ENCODE measurements around the gene TRPM1.

DNA sequence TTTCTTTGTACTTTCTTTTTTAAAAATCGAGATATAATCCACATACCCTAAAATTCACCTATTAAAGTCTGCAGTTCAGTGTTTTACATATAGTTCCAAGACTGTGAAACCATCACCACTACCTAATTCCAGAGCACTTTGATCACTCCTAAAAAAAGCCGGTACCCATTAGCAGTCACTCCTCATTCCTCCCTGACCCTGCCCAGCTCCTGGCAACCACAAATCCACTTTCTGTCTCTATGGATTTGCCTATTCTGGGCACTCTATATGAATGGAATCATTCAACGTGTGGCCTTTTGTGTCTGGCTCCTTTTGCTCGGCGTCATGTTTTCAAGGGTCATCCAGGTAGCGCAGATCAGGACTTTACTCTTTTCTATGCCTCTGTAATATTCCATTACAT lies 17.3 kb downstream of the TRPM1 start:
- TF ChIP-seq ZNF274 (IDR thresholded peaks at IDR 0.05; ENCODE audit: low read length) (no peak), ZNF274 (tag by site-specific recombination; IDR thresholded peaks at IDR 0.05; ENCODE audit: borderline replicate concordance) (no peak), MZF1 (tag by site-specific recombination; IDR thresholded peaks at IDR 0.05; ENCODE audit: borderline replicate concordance) (no peak), ZNF114 (tag by site-specific recombination; IDR thresholded peaks at IDR 0.05) (no peak), ZNF248 (tag by site-specific recombination; IDR thresholded peaks at IDR 0.05) (no peak), SCRT1 (tag by site-specific recombination; IDR thresholded peaks at IDR 0.05; ENCODE audit: borderline replicate concordance) (no peak)
- TF ChIP-seq, protein P1, sequence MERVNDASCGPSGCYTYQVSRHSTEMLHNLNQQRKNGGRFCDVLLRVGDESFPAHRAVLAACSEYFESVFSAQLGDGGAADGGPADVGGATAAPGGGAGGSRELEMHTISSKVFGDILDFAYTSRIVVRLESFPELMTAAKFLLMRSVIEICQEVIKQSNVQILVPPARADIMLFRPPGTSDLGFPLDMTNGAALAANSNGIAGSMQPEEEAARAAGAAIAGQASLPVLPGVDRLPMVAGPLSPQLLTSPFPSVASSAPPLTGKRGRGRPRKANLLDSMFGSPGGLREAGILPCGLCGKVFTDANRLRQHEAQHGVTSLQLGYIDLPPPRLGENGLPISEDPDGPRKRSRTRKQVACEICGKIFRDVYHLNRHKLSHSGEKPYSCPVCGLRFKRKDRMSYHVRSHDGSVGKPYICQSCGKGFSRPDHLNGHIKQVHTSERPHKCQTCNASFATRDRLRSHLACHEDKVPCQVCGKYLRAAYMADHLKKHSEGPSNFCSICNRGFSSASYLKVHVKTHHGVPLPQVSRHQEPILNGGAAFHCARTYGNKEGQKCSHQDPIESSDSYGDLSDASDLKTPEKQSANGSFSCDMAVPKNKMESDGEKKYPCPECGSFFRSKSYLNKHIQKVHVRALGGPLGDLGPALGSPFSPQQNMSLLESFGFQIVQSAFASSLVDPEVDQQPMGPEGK (tag by site-specific recombination; IDR thresholded peaks at IDR 0.05): no peak
- TF ChIP-seq, protein P2, sequence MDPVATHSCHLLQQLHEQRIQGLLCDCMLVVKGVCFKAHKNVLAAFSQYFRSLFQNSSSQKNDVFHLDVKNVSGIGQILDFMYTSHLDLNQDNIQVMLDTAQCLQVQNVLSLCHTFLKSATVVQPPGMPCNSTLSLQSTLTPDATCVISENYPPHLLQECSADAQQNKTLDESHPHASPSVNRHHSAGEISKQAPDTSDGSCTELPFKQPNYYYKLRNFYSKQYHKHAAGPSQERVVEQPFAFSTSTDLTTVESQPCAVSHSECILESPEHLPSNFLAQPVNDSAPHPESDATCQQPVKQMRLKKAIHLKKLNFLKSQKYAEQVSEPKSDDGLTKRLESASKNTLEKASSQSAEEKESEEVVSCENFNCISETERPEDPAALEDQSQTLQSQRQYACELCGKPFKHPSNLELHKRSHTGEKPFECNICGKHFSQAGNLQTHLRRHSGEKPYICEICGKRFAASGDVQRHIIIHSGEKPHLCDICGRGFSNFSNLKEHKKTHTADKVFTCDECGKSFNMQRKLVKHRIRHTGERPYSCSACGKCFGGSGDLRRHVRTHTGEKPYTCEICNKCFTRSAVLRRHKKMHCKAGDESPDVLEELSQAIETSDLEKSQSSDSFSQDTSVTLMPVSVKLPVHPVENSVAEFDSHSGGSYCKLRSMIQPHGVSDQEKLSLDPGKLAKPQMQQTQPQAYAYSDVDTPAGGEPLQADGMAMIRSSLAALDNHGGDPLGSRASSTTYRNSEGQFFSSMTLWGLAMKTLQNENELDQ (tag by site-specific recombination; IDR thresholded peaks at IDR 0.05; ENCODE audit: low read depth): no peak
- TF ChIP-seq, protein P3, sequence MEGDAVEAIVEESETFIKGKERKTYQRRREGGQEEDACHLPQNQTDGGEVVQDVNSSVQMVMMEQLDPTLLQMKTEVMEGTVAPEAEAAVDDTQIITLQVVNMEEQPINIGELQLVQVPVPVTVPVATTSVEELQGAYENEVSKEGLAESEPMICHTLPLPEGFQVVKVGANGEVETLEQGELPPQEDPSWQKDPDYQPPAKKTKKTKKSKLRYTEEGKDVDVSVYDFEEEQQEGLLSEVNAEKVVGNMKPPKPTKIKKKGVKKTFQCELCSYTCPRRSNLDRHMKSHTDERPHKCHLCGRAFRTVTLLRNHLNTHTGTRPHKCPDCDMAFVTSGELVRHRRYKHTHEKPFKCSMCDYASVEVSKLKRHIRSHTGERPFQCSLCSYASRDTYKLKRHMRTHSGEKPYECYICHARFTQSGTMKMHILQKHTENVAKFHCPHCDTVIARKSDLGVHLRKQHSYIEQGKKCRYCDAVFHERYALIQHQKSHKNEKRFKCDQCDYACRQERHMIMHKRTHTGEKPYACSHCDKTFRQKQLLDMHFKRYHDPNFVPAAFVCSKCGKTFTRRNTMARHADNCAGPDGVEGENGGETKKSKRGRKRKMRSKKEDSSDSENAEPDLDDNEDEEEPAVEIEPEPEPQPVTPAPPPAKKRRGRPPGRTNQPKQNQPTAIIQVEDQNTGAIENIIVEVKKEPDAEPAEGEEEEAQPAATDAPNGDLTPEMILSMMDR (tag by site-specific recombination; IDR thresholded peaks at IDR 0.05): no peak
- TF ChIP-seq, protein P4, sequence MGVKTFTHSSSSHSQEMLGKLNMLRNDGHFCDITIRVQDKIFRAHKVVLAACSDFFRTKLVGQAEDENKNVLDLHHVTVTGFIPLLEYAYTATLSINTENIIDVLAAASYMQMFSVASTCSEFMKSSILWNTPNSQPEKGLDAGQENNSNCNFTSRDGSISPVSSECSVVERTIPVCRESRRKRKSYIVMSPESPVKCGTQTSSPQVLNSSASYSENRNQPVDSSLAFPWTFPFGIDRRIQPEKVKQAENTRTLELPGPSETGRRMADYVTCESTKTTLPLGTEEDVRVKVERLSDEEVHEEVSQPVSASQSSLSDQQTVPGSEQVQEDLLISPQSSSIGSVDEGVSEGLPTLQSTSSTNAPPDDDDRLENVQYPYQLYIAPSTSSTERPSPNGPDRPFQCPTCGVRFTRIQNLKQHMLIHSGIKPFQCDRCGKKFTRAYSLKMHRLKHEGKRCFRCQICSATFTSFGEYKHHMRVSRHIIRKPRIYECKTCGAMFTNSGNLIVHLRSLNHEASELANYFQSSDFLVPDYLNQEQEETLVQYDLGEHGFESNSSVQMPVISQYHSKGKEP (tag by site-specific recombination; IDR thresholded peaks at IDR 0.05): no peak
- TF ChIP-seq, protein P5, sequence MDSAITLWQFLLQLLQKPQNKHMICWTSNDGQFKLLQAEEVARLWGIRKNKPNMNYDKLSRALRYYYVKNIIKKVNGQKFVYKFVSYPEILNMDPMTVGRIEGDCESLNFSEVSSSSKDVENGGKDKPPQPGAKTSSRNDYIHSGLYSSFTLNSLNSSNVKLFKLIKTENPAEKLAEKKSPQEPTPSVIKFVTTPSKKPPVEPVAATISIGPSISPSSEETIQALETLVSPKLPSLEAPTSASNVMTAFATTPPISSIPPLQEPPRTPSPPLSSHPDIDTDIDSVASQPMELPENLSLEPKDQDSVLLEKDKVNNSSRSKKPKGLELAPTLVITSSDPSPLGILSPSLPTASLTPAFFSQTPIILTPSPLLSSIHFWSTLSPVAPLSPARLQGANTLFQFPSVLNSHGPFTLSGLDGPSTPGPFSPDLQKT (IDR thresholded peaks at IDR 0.05; ENCODE audit: borderline replicate concordance, low read depth, low read length): no peak
- TF ChIP-seq, protein P6, sequence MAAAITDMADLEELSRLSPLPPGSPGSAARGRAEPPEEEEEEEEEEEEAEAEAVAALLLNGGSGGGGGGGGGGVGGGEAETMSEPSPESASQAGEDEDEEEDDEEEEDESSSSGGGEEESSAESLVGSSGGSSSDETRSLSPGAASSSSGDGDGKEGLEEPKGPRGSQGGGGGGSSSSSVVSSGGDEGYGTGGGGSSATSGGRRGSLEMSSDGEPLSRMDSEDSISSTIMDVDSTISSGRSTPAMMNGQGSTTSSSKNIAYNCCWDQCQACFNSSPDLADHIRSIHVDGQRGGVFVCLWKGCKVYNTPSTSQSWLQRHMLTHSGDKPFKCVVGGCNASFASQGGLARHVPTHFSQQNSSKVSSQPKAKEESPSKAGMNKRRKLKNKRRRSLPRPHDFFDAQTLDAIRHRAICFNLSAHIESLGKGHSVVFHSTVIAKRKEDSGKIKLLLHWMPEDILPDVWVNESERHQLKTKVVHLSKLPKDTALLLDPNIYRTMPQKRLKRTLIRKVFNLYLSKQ (tag by site-specific recombination; IDR thresholded peaks at IDR 0.05; ENCODE audit: borderline replicate concordance): no peak
